ENCODE results near the gene SLC25A24.
"Not testable (repeated sequence)": the region's sequence is repeated elsewhere in the genome, so short reads cannot be mapped to it uniquely, and the experiment has no call there.

SLC25A24 gene

DNA sequence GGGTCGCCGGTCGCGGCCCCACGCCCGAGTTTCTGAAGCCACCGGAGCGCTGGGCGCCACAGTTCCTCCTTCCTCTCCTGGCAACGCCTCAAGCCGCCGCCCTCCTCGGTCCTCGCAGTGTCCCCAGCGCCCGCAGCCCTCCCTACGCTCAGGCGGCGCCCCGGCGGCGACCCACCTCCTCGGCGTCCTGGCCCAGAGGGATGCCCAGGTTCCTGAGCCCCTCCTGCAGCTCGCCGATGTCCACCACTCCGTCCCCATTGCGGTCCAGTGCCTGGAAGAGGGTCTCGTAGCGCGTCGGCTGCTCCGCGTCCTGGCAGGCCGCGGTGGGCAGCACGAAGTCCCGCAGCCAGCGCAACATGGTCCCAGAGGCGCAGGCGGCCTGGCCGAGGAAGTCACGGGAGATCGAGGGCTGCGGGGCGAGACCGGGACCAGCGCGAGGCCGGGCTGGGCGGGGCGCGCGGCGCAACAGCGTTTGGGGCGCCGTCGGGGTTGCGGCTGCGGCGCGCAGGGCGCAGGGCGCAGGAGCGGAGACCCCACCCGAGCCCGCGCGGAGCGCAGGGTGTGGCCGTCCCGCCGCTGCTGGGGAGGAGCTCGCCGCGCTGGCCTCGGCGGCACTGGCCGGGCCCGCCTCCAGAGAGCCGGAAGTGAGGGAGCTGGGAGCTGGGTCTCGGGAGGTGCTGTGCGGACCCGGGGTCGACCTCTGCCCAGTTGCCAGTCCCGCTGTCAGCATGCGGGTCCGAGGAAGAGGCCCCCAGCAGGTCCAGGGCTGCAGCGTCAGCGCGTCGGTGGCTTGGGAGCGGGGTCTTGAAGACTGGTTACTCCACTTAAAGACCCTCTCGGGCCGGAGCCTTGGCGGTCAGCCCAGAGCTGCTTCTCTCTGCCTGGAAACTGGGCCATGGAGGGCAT, at the start of gene SLC25A24:
Gene SLC25A24 (minus strand): TSS at position 563 of the 906 bp plus-strand sequence. CDS start 205 bp downstream, at position 358.
- peak in 12 of 14 donors; percentile 18 to 77 (median 62) for DNase-seq

GRCh38 chr1:108243976-108244375, 43.8 kb upstream of the SLC25A24 start, which contains the start of gene NBPF4:
NBPF4 (minus strand) TSS chr1:108244076; CDS start chr1:108243761, 315 bp downstream.
- DNase-seq, result not testable (repeated sequence)

GRCh38 chr1:108239426-108239825, 39.3 kb upstream of the SLC25A24 start:
- not testable (repeated sequence) for DNase-seq

GRCh38 chr1:108235308-108235707, 35.2 kb upstream of the SLC25A24 start:
- not testable (repeated sequence) for DNase-seq

DNA sequence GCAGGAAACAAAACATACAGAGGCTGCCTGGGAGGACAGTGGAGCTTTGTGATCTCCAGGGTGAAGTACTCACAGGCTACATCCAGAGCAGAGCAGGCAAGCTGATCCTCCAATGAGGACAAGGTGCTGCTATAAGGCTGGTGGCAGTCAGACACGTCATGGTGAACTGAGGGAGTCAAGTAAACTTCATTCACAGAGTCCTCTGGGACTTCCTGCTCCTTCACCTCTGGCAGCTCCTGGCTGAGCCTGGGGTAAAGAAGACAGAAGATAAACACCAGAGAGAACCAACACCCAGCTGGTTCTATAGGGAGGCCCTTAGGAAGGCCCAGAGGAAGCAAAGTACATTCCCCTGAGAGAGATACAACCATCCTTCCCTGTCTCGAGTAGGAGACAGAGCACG, 32.0 kb upstream of the SLC25A24 start:
- DNase-seq, result not testable (repeated sequence)

DNA sequence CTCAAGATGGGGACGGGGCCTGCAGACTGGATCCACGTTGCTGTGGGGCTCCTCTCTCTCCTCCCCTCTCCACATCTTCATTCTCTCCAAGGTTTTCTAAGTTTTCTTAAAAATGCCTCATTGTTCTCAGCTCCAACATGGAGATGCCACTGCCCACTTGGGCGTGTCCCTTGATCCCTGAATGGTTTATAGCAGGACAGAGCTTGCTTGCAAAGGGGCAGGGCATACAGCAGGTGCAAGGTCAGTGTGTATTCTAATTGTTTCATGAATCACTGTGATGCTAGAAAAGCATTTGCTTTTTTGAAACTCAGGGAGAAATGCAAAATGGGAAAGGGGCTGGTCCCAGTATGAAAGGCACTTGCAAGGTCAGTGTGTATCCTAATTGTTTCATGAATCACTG, 29.8 kb upstream of the SLC25A24 start:
- not testable (repeated sequence) for DNase-seq

- not testable (repeated sequence) for DNase-seq
Observed at GRCh38 chr1:108227772-108228171, 27.6 kb upstream of the SLC25A24 start.

DNA sequence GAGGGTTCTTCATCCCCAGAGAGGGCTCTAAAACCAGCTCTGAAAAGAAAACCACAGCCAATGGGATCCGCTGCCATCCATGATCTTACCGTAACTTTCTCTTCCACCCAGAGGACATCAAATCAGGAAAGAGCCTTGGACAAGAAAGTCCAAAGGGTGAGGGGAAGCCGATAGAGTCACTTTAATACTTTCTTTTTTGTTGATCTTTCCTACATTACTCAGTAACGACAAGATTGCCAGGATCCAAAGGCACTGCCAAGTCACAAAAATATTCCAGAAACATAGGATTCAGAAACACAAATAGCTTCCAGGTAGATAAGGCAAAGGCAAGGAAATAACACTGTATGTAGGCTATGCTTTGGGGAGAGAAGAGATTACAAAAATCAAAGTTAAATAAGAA, 26.7 kb upstream of the SLC25A24 start:
- DNase-seq, result not testable (repeated sequence)

DNA sequence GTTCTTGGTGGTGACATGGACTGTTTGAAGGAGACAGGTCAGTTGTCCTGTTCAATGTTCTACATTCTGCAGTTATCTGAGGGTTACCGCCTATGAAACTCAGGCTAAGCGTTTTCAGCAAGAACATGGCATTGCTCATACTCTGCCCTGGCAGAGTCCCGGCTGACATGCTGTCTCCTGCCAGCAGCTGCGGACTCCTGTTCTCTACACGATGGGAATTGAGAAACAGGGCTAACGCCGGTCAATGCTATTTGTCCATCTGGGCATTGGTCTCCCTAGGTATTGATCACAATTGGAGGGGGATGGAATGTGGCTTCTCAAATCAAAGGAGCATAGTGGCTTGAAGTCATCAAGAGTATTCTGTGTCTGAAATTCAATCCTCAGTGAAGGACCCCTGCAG, 23.1 kb upstream of the SLC25A24 start:
- not testable (repeated sequence) for DNase-seq

- not testable (repeated sequence) for DNase-seq
Observed at GRCh38 chr1:108217515-108218174, 17.5 kb upstream of the SLC25A24 start.

DNA sequence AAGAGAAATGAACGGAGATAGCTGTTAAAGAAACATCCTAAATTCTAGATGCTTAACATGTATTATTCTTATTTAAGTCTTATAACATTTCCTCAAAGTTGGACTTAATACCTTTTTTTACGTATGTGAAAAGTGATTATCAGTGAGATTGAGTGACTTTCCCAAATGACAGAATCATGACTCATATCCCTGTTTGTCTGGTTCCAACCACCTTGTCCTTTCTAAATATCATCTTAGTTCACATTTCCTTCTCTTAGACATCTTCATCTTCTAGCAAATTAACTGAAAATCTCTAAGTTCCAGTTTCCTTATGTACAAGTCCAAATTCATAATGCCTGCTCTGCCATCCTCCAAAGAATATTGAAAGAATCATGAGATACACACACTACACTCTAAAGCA, 16.9 kb upstream of the SLC25A24 start:
- DNase-seq, result not testable (repeated sequence)

- not testable (repeated sequence) for DNase-seq
Observed at GRCh38 chr1:108216028-108216890, 16.1 kb upstream of the SLC25A24 start.

DNA sequence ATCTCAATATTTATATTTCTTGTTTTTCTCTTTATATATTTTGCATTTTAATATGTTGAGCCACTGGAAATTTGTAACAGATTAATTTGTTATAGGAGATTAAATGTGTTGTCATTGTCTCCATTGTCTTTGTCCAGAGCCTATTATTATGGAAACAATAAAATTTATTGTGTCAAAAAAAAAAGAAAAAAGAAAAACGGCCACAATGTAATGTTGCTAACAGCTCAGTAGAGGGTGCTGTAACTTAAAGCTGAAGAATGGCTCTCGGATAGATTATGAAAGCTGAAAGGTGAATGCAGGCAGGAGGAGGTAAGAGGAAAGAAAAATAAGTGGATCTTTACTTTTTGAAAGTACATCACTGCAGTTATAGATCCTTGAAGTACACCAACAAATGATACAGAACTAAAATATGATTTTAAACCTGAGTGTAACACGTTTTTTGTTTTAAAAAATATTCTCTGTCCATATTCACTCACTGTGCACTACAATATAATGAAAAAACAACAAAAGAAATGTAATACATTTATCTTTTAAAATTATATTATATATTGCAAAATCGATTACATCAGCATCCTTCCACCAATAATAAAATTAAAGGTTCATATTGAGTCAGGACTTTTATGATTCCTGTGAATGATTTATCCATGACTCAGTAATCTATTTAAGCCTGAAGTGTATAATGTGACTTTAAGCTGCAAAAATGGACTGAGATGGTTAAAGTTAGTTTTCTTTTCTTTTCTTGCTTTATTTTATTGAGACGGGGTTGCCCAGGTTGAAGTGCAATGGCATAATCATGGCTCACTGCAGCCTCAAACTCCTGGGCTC, 14.7 kb upstream of the SLC25A24 start:
- not testable (repeated sequence) for DNase-seq

DNA sequence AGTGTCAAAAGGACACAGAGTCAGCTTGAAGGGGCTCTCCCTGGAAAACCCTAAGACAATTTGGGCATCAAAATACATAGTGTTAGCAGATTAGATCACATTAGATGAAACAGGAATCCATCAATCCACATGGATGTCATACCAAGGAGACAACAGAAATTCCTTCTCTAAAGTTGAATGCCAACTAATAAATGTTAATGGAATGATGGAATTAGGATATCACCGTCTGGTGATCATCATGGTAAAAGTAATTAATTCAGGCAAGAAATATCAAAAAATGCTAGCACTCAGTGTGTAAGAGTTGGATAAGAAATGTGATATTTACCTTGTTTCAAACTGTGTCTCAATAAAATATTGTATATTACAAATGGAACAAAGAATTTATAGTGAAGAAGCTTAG, 10.9 kb upstream of the SLC25A24 start:
- no peak for DNase-seq

DNA sequence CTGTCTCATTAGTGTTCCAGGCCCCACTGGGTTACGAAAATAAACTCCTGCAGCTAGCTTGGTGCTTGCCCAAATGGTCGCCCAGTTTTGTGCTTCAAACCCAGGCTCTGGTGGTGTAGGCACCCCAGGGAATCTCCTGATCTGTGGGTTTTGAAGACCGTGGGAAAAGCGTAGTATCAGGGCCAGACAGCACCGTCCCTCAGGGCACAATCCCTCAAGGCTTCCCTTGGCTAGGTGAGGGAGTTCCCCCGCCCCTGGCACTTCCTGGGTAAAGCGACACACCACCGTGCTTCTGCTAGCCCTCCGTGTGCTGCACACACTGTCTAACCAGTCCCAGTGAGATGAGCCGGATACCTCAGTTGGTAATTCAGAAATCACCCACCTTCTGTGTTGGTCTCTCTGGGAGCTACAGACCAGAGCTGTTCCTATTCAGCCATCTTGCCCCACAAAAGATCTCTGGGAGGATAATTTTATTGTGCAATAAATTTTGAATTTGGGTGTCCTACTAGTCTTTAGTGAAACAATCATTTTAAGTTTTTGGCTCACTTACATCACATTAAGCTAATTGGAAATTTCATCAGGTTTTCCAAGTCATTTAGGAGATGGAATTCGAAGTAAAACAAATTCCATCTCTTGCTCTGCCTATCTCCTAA, 9.4 kb upstream of the SLC25A24 start:
- DNase-seq, result no peak

DNA sequence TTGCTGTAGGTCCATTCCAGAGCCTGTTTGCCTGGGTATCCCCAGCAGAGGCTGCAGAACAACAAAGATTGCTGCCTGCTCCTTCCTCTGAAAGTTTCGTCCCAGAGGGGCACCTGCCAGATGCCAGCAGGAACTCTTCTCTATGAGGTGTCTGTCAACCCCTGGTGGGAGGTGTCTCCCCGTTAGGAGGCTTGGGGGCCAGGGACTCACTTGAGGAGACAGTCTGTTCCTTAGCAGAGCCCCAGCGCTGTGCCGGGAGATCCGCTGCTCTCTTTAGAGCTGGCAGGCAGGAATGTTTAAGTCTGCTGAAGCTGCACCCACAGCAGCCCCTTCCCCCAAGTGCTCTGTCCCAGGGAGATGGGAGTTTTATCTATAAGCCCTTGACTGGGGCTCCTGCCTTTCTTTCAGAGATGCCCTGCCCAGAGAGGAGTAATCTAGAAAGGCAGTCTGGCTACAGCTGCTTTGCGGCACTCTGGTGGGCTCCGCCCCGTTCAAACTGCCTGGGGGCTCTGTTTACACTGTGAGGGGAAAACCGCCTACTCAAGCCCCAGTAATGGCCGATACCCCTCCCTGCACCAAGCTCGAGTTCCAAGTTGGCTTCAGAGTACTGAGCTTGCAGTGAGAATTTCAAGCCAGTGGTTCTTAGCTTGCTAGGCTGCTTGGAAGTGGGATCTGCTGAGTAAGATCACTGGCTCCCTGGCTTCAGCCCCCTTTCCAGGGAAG, 8.7 kb upstream of the SLC25A24 start:
- DNase-seq, result no peak

- not testable (repeated sequence) for DNase-seq
Observed at GRCh38 chr1:108203582-108203981, 3.4 kb upstream of the SLC25A24 start.

DNA sequence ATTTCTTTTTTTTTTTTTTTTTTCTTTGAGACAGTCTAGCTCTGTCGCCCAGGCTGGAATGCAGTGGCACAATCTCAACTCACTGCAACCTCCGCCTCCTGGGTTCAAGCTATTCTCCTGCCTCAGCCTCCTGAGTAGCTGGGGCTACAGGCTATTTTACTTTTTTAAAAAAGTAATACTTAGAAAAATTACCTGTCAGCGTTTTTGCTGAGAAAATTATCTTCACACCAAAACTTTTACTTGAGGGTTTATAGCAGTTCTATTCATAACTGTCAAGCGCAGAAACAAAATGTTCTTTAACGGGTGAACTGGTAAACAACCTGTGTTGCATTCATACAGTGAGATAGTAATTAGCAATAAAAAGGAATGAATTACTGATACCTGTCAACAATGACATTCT, 1.5 kb upstream of the SLC25A24 start:
- no peak for DNase-seq

DNA sequence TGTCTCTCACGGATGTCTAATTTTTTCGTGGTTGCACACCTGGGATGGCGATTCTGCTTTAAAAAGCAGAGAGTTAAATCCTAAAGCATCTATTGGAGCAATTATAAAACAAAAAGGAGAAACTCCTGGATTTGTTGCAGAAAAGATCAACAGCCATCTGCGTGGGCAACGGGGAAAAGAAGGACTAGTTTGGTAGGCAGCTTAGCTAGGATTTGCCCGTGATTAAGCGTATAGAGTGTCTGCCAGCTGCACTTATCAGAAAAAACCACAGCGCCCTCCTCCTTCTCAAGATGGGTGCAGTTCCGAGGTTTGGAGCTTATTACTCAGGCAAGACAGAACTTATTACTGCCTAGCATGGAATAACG, 526 bp upstream of the SLC25A24 start:
- peak in 2 of 14 donors; percentile 56 to 63 for DNase-seq

DNA sequence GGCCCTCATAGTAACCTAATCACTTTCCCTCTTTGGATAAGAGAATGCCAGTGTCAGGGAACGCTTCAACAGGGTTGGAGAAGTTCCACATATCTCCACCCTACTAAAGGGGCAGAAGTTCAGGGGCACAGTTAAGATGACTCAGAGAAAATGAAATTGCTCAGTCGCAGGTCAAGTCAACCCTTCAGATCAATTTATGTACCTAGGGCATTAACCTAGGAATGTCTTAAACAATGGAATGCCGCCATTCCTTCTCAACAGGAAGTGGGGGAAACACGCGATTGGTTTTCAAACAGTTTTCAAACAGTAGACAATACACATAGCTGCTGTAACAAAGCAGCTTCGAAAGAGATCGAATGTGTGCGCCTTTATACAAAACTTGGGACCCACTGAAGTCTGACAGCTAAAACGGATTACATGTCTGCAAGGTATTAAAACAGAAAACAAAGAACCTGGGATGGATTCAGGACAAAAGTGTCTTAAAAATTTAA, 897 bp downstream of the SLC25A24 start:
- peak in 1 of 14 donors; percentile 27 for DNase-seq

All from C1 segment of cervical spinal cord (tissue), 14 donors.